ENCODE data around the gene SPATA45.

The SPATA45 gene

GRCh38 chr1:212780759-212781158 is 66.7 kb downstream of the SPATA45 start:
- TF ChIP-seq, protein P1, sequence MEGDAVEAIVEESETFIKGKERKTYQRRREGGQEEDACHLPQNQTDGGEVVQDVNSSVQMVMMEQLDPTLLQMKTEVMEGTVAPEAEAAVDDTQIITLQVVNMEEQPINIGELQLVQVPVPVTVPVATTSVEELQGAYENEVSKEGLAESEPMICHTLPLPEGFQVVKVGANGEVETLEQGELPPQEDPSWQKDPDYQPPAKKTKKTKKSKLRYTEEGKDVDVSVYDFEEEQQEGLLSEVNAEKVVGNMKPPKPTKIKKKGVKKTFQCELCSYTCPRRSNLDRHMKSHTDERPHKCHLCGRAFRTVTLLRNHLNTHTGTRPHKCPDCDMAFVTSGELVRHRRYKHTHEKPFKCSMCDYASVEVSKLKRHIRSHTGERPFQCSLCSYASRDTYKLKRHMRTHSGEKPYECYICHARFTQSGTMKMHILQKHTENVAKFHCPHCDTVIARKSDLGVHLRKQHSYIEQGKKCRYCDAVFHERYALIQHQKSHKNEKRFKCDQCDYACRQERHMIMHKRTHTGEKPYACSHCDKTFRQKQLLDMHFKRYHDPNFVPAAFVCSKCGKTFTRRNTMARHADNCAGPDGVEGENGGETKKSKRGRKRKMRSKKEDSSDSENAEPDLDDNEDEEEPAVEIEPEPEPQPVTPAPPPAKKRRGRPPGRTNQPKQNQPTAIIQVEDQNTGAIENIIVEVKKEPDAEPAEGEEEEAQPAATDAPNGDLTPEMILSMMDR (IDR thresholded peaks at IDR 0.05; ENCODE audit: low read length, missing control alignments) = no peak
- no peak for DNase-seq (ENCODE audit: low read depth)
- no peak overlapping the region for H3K4me3 ChIP-seq (replicated peaks; ENCODE audit: low read depth, low read length)

All from fibroblast of pulmonary artery (primary cell).